Germinal center (tissue), 1 donor: Measurements from ENCODE around the gene RGS1.

Experiments
- DNase-seq: peaks from one replicate; pipeline ENCODE4 v3.0.0; 2012; ENCODE audit warnings: mixed read lengths, low spot score

Gene RGS1

DNA sequence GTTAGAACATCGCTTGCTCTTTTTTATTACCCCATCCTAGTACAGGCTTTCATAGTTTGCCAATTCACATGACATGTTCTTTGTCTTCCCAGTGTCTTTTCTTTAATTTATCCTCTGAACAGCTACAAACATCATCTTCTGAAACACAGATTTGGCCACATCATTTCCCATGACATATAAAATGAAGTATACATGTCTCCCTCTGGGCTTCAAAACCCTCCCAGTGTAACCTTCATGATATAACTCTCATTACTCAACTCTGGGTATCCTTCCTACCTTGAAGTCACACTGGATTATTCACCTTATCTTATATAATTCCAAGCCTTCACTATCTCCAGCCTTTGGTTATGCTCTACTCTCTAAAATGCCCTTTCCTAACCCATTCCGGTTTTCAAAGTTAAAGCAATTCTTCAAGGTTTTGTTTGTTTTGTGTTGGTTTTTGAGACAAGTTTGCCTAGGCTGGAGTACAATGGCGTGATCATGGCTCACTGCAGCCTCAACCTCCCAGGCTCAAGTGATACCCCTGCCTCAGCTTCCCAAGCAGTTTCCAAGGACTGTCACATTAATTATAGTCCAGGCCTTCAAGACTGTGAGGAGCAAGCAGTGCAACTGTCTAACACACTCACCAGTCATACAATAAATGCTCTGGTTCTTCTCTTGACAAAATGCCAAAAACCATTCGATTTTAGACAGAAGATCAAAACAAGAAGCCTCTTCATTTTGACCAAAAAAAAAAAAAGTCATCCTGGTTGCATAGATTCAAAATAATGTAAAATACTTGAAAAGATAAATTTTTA lies 5.8 kb downstream of the RGS1 start:
- no peak for DNase-seq

DNA sequence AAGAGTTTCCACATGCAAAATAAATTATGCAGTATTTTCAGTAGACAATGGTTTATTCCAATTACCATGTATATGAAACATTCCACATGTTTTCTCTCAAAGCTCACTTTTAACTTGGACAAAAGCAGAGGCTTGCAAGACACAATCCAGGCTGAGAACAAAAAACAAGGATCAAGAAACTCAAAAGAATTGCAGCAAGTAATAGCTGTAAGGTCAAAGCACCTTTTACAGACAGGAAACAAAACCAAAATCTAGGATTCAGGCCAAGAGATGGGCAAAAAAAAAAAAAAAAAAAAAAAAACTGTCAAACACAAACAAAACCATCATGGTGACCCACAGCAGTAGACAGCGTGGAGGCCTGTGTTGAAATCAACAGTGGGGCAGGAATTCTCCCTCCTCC lies 9.3 kb downstream of the RGS1 start:
- DNase-seq: no peak

- DNase-seq: no peak
Measured at GRCh38 chr1:192587386-192588266, 12.1 kb downstream of the RGS1 start.

GRCh38 chr1:192588546-192588945 lies 13.0 kb downstream of the RGS1 start:
- no peak for DNase-seq

GRCh38 chr1:192589813-192590212 lies 14.2 kb downstream of the RGS1 start:
- DNase-seq: no peak

- DNase-seq: no peak
Measured at GRCh38 chr1:192592517-192592916, 16.9 kb downstream of the RGS1 start.

DNA sequence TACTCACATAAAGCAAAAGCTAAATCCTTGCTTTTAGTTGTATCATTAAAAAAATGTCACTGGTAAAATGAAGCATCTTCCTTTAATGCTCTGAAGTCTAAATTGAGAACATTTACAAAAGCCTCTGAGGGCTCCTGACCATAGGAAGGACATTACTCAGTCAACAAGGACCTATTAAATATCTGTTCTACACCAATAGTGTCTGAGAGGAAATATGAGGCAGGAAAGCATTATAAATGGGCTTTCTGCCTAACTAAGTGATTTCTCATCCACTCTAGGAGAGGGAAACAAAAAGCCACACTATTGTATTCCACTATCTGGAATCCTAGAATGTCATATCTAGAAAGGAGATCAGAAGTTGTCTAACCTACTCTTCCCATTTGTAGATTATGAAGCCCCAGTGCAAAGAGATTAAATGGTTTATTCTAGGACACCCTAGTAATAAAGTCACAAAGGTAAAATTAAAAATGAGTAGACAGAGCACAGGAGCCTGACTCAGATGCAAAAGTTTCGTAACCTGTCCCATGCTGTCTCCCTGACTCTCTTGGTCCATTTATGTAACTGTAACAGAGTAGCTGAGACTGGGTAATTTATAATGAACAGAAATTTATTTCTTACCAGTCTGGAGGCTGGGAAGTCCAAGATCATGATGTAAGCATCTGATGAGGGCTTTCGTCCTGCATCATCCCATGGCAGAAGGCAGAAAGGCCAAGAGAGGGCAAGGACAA lies 17.6 kb downstream of the RGS1 start:
- no peak for DNase-seq

- DNase-seq: no peak
Measured at GRCh38 chr1:192595299-192595698, 19.7 kb downstream of the RGS1 start.

DNA sequence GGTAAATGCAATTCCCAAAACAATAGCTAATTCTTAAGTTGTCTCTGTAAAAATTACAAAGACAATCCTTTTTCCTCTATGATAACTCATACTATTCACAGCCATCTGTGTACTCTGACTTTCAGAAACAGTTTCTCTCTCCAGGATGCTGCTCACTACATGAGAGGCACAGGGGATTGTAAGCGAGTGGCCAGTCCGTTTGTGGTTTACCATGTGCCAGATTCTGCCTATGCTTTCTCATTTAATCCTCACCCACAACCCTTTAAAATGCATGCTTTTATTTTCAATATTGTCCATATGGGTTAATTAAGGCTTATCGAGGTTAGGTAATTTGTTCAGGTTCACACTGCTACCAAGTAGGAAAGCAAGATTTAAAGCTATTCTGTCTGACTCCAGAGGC lies 23.0 kb downstream of the RGS1 start:
- no peak for DNase-seq

DNA sequence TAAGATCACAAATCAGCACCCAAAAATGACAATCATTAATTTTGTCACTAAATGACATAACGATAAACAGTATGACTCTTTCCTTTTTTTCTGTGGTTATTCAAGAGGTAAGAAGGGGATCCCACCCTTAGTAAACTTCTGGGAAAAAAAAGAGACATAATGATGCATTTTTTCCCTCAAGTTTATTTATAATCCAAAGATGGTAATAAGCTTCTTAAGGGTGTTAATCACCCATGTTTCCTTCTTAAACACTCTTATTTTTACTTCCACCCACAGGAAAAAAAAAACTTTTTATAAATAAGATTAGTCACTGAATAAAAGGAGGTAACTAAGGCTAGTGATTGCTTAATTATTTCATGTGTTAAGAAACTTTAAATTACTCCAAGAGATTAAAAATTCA lies 24.7 kb downstream of the RGS1 start:
- DNase-seq: no peak

GRCh38 chr1:192601143-192601542 lies 25.6 kb downstream of the RGS1 start:
- no peak for DNase-seq

DNA sequence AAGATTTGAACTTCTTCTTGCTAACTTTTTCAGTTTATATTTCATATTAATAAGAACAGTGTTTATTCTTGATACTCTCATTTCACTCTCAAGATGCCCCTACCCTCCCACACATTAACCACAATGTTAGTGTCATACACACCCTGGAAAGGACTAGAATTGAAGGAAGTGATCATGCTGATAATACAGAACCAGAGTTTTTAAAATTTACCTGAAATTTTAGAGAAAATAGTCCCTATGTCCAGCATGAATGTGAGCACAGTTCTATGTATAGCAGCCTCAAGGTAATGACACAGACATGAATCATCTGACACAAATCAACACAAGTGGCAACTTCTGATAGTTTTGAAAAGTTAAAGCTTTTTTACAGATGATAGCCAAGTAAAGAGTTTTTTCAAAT lies 26.0 kb downstream of the RGS1 start:
- no peak for DNase-seq

DNA sequence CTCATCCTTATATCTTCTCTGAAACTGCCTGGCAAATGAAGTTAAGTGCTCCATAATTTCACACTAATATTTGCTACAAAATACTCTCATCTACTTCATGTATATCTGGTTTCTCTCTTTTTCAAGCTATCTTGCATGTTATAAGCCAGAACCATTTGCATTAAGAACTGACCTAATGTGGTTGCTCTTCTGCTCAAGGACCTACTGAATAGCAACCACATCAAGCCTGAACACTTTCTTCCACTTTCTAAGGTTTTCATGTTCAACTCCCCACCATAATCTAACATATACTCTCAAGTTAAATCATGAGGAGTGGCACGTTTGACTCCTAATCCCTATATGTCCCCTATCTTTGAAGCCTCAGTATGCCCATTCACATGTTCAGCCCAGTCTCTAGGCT lies 27.2 kb downstream of the RGS1 start:
- DNase-seq: no peak

DNA sequence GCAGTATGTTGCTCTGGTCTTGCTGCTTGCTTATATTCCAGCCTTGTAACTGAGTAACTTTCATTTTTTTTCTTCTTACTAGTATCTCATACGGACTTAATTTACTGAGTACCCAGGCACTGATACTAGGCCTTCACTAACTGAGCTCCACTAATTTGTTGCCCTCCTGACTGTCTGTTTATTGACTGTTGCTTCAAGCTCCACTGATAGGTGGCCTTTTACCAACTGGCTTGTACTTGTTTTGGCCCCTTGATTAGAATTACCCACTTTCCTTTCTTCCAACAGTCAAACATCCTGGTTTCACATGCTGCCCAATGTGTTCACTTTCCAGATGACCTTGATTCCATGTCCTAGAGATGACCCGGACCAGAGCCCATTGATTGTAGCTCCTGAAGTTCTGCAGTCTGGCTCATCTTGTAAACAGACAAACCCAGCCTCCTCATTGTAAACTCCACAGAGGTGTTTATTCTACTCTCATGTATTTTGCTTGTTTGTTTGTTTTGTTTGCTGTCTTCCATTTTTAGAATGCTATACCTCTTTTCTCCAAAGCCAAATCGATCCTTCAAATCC lies 27.7 kb downstream of the RGS1 start:
- no peak for DNase-seq

- peak; percentile 21 for DNase-seq
Measured at GRCh38 chr1:192604979-192605620, 29.5 kb downstream of the RGS1 start.

- no peak for DNase-seq
Measured at GRCh38 chr1:192608671-192609070, 33.1 kb downstream of the RGS1 start.

- DNase-seq: peak; percentile 81
Measured at GRCh38 chr1:192609110-192610079, 33.8 kb downstream of the RGS1 start.

DNA sequence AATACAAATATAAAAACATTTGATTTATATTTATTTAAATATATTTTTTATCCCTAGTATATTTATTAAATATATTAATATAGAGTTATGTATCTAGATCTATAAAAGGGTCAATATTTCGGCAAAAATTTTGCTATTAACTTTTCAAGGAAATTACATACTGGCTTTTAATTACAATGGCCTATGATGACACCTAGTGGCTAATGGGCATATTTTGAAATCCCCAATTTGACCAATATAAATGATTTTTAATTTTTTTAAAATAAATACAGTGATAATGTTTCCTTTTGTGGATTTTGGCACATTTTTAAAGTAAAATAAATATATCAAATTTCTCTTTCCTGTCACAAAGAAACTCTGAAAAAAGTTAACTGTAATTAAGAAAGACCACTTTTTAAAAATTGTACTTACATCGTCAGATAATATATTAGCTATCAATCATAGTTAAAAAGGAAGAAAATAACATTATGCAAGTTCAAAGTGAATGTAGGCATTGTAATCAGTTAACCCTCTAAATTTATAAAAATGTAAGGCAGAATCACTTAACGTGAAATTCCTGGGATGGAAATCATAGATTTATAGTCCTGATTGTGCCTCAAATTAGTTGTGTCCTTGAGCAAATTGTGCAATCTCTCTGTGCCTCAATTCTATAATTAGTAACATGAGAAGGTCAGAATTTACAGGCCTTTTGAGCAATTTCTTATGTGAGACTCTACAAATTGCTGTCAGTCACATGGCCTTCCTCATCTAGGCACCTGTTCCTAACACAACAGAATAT lies 34.7 kb downstream of the RGS1 start:
- DNase-seq: peak; percentile 24

DNA sequence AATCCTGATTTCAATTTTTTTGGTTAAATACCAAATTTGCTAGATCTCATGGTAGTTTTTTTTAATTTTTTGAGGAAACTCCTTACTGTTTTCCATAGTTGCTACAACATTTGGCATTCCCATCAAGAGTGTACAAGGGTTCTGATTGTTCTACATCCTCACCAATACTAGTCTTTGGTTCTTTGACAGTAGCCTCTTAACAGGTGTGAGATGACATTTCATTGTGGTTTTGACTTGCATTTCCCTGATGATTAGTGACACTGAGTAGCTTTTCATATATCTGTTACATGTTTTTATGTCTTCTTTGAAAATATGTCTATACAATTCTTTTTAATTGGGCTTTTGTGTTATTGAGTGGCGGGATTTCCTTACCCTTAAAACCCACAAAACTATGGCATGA lies 39.5 kb downstream of the RGS1 start:
- no peak for DNase-seq
